A673 (cell line): ENCODE data around the gene GABRD.

ENCODE experiments used
- EZH2 ChIP-seq: fragments of 200-600 bp; sonication (generic); IDR thresholded peaks from 2 replicates; pipeline ENCODE4 v1.6.1; 2017; ENCODE audit warnings: borderline replicate concordance, low read depth, mild to moderate bottlenecking, mixed read lengths, antibody characterized with exemption, low read length; ENCODE audit not compliant: poor library complexity, severe bottlenecking
- TF ChIP-seq, protein P1 (sequence below): fragments of 300-800, 200-600 bp; sonication (generic); conservative IDR thresholded peaks from 2 replicates; pipeline ENCODE4 v1.5.1; 2017; ENCODE audit warnings: low read depth, mild to moderate bottlenecking, antibody characterized with exemption, low read length, moderate library complexity, mixed read lengths

- TF ChIP-seq, protein P1, sequence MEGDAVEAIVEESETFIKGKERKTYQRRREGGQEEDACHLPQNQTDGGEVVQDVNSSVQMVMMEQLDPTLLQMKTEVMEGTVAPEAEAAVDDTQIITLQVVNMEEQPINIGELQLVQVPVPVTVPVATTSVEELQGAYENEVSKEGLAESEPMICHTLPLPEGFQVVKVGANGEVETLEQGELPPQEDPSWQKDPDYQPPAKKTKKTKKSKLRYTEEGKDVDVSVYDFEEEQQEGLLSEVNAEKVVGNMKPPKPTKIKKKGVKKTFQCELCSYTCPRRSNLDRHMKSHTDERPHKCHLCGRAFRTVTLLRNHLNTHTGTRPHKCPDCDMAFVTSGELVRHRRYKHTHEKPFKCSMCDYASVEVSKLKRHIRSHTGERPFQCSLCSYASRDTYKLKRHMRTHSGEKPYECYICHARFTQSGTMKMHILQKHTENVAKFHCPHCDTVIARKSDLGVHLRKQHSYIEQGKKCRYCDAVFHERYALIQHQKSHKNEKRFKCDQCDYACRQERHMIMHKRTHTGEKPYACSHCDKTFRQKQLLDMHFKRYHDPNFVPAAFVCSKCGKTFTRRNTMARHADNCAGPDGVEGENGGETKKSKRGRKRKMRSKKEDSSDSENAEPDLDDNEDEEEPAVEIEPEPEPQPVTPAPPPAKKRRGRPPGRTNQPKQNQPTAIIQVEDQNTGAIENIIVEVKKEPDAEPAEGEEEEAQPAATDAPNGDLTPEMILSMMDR, result no peak
- no peak for TF ChIP-seq EZH2
Observed at GRCh38 chr1:2030076-2030871, 11.1 kb downstream of the GABRD start.
